ENCODE results near the gene CNTN2. TPM values are rescaled to one million over a fixed set of nuclear protein-coding genes. Genes with fewer than 3 reads are reported as not detected.

Gene CNTN2
- total and polyA plus RNA-seq, 2 of the 8 experiments (the other 6 are each of a cell fraction or from before 2014, with no cell fraction given), result 1.2 to 3.9 TPM

DNA sequence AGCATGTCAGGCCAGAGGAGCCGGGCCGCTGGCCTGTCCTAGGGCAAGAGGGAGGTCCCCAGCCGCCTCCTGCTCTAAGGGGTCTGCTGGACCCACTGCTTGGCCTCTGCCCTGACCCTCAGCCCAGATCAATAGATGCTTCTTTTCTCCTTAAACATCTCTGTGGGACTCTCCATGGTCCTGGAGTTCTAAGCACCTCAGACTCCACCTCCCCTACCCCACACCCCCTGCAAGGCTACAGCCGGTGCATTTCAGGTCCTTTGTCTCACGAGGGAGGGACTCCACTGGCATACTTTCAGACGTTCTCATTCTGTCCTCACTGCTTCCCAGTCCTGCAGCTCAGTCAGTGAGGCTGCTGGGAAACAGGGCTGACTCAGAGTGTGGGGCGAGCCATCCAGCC, 11.0 kb downstream of the CNTN2 start:
- Histone ChIP-seq H3K36me3 (ENCODE audit: control insufficient read depth in 2 of 4, insufficient read depth in 4 of 4, low read length in 3 of 4) (no peaks in the 10 kb centered on the region), H2AK5ac (ENCODE audit: low read depth, low read length) (no peak overlapping the region), H3K18ac (ENCODE audit: extremely low read depth, low read length) (no peak overlapping the region), H3K27me3 (replicated peaks in 1 of 4; ENCODE audit: control insufficient read depth in 3 of 4, extremely low read depth in 1 of 4, insufficient read depth in 3 of 4, low read length in 3 of 4) (no peaks in the 10 kb centered on the region), H3K4ac (replicated peaks; ENCODE audit: insufficient read length, low read depth, low read length) (no peak overlapping the region), H3K9me3 (ENCODE audit: insufficient read depth in 2 of 2, low read depth in 1 of 2, low read length in 1 of 2) (no peaks in the 10 kb centered on the region), H3K4me1 (replicated peaks in 1 of 4; ENCODE audit: control insufficient read depth in 3 of 4, insufficient read depth in 4 of 4, low read length in 3 of 4) (no peaks in the 10 kb centered on the region; a peak in 1 of 7 replicates), H3K14ac (ENCODE audit: insufficient read length) (no peak overlapping the region), H3K56ac (replicated peaks; ENCODE audit: insufficient read length, low read depth, low read length) (no peak overlapping the region), H2AFZ (ENCODE audit: low read length) (no peak overlapping the region), H4K20me1 (replicated peaks in 1 of 2; ENCODE audit: control insufficient read depth in 1 of 2, insufficient read depth in 2 of 2, low read length in 2 of 2) (peaks cover 2% of the 10 kb centered on the region in 2 experiments), H3K9ac (replicated peaks in 1 of 4; ENCODE audit: extremely low read depth in 1 of 4, low read depth in 3 of 4, low read length in 3 of 4) (no peak overlapping the region), H4K5ac (ENCODE audit: insufficient read length, low read depth, low read length) (no peak overlapping the region), H3K79me1 (ENCODE audit: low read depth, low read length) (no peaks in the 10 kb centered on the region), H4K8ac (ENCODE audit: extremely low read depth, insufficient read depth, low read length) (no peak overlapping the region), H3K23me2 (ENCODE audit: low read depth, low read length) (no peaks in the 10 kb centered on the region), H3K4me2 (ENCODE audit: insufficient read depth in 1 of 2, low read depth in 2 of 2, low read length in 2 of 2) (no peak overlapping the region), H2BK12ac (ENCODE audit: low read depth, low read length) (no peak overlapping the region), H3K79me2 (ENCODE audit: control insufficient read depth in 1 of 2, insufficient read depth in 2 of 2, low read length in 2 of 2) (no peaks in the 10 kb centered on the region), H2BK15ac (ENCODE audit: low read length) (no peak overlapping the region), H2BK20ac (ENCODE audit: low read length) (no peak overlapping the region), H3K23ac (ENCODE audit: insufficient read length) (no peak overlapping the region), H3K27ac (ENCODE audit: low read depth, low read length) (no peak overlapping the region), H2BK120ac (replicated peaks; ENCODE audit: low read depth, low read length) (no peak overlapping the region), H3K4me3 (ENCODE audit: extremely low read depth in 1 of 4, insufficient read depth in 2 of 4, low read depth in 3 of 4, low read length in 4 of 4) (no peak overlapping the region), H4K91ac (replicated peaks; ENCODE audit: insufficient read length, low read length) (no peak overlapping the region), H2BK5ac (ENCODE audit: low read depth, low read length) (no peak overlapping the region)
- POLR2A ChIA-PET (ENCODE audit: partially characterized antibody), result no interaction called here
- no peak for DNase-seq (ENCODE audit: low read depth in 1 of 2, low spot score in 2 of 2)
- no peak for FAIRE-seq
- CTCF ChIA-PET (ENCODE audit: partially characterized antibody), result interaction anchor here (1.0 to 38.9 kb wide), 8 partner anchors 8 to 112 kb away, joined by 4 to 1336 read pairs (median 15); partner anchors contain the start of gene CNTN2
- WGBS, 2 experiments (ENCODE audit: extremely low coverage in 1 of 2, insufficient coverage in 1 of 2, insufficient read length in 1 of 2, insufficient replicate concordance in 2 of 2, low coverage in 1 of 2, low lambda C conversion rate in 2 of 2, missing lambda C conversion rate in 1 of 2), result 83% methylated on average over 7 of the region's 7 CpGs; no CpG with 5 or more reads in 1 of the 2 experiments
- TF ChIP-seq SIRT6 (IDR thresholded peaks at IDR 0.05; ENCODE audit: low read length), result no peak
- no peak for TF ChIP-seq GTF2F1 (IDR thresholded peaks at IDR 0.05; ENCODE audit: borderline replicate concordance, low read depth, low read length)
- TF ChIP-seq BRCA1 (IDR thresholded peaks at IDR 0.05; ENCODE audit: low read depth, low read length), result no peak
- TF ChIP-seq TAF1 (IDR thresholded peaks at IDR 0.05; ENCODE audit: low read depth, low read length), result no peak
- no peak for TF ChIP-seq SP1 (IDR thresholded peaks at IDR 0.05; ENCODE audit: low read depth, low read length)
- TF ChIP-seq TEAD4 (IDR thresholded peaks at IDR 0.05; ENCODE audit: low read depth, low read length), result no peak
- TF ChIP-seq KDM4A (IDR thresholded peaks at IDR 0.05; ENCODE audit: low read depth, low read length, severe bottlenecking), result no peak
- TF ChIP-seq POLR2AphosphoS5 (IDR thresholded peaks at IDR 0.05; ENCODE audit: low read depth, low read length), result no peak
- TF ChIP-seq FOSL1 (IDR thresholded peaks at IDR 0.05; ENCODE audit: insufficient read depth, low read depth, low read length), result no peak
- no peak for TF ChIP-seq HDAC6 (IDR thresholded peaks at IDR 0.05; ENCODE audit: low read depth, low read length)
- no peak for TF ChIP-seq GABPA (IDR thresholded peaks at IDR 0.05; ENCODE audit: borderline replicate concordance, insufficient read depth, low read length)
- no peak for TF ChIP-seq ASH2L (IDR thresholded peaks at IDR 0.05; ENCODE audit: low read length)
- no peak for TF ChIP-seq EP300 (IDR thresholded peaks at IDR 0.05; ENCODE audit: borderline replicate concordance in 1 of 2, low read depth in 2 of 2, low read length in 2 of 2)
- no peak for TF ChIP-seq SP4 (IDR thresholded peaks at IDR 0.05; ENCODE audit: low read length)
- no peak for TF ChIP-seq RNF2 (IDR thresholded peaks at IDR 0.05; ENCODE audit: borderline replicate concordance, low read depth, low read length, missing control alignments, poor library complexity, severe bottlenecking)
- no peak for TF ChIP-seq CBX5 (IDR thresholded peaks at IDR 0.05; ENCODE audit: low read depth, low read length)

Measured in H1 (cell line).